GM10248 (cell line): ENCODE data around the gene SLC7A1.

Source experiments
- CTCF ChIA-PET: fragments of 300-600 bp; sonication (Branson Sonifier 250); formaldehyde crosslinking; extraction: SDS; loops from one replicate; lab custom pipeline; 2021; ENCODE audit warnings: antibody characterized with exemption; lab: Yijun Ruan, JAX
- POLR2A ChIA-PET: fragments of 350-650 bp; sonication (Branson Sonifier 250); formaldehyde crosslinking; extraction: SDS; loops from one replicate; lab custom pipeline; 2020; ENCODE audit warnings: antibody characterized with exemption; lab: Yijun Ruan, JAX
- DNase-seq: peaks from one replicate; pipeline ENCODE4 v3.0.0; 2012; ENCODE audit errors: extremely low spot score
- CTCF ChIP-seq: IDR thresholded peaks from 2 replicates; pipeline ENCODE4 v1.5.1; 2012; ENCODE audit warnings: mild to moderate bottlenecking, low read depth; ENCODE audit errors: extremely low read depth, missing control alignments, control extremely low read depth

SLC7A1 gene

GRCh38 chr13:29564818-29565217 is 30.7 kb downstream of the SLC7A1 start:
- TF ChIP-seq CTCF, result no peak
- DNase-seq, result no peak
- CTCF ChIA-PET, result interaction anchor here (1.2 to 3.8 kb wide), 3 partner anchors 11 to 17 kb away, joined by 4 to 34 read pairs (median 4); no protein-coding TSS in a partner anchor
- POLR2A ChIA-PET, result no interaction called here

GRCh38 chr13:29564373-29564772 is 31.1 kb downstream of the SLC7A1 start:
- CTCF ChIA-PET, result interaction anchor here (1.0 to 3.8 kb wide), 5 partner anchors 10 to 21 kb away, joined by 3 to 34 read pairs (median 4); no protein-coding TSS in a partner anchor
- no peak for TF ChIP-seq CTCF
- POLR2A ChIA-PET, result interaction anchor here (0.6 kb wide), 1 partner anchor 857 kb away, joined by 3 read pairs; no protein-coding TSS in a partner anchor
- no peak for DNase-seq

DNA sequence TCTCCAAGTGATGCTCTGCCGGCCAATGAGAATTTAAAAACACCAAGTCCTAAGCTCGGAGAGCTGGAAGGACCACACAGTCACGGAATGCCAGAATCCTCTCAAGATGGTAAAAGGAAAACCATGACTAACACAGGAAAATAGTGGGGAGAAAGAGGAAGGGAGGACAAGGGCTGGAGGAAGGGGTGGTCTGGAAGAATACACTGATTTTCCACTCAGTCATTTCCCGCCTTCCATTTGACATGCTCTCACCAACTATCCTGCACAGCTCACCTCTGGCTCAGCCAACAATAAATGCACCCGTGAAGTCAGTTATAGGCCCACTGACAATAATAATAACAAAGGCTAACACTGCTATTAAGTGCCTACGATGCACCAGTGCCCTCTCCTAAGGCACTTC is 31.5 kb downstream of the SLC7A1 start:
- TF ChIP-seq CTCF, result no peak
- CTCF ChIA-PET, result interaction anchor here (1.0 to 3.8 kb wide), 4 partner anchors 12 to 22 kb away, joined by 3 to 34 read pairs (median 4); no protein-coding TSS in a partner anchor
- no peak for DNase-seq
- POLR2A ChIA-PET, result interaction anchor here (0.6 kb wide), 1 partner anchor 858 kb away, joined by 3 read pairs; no protein-coding TSS in a partner anchor

DNA sequence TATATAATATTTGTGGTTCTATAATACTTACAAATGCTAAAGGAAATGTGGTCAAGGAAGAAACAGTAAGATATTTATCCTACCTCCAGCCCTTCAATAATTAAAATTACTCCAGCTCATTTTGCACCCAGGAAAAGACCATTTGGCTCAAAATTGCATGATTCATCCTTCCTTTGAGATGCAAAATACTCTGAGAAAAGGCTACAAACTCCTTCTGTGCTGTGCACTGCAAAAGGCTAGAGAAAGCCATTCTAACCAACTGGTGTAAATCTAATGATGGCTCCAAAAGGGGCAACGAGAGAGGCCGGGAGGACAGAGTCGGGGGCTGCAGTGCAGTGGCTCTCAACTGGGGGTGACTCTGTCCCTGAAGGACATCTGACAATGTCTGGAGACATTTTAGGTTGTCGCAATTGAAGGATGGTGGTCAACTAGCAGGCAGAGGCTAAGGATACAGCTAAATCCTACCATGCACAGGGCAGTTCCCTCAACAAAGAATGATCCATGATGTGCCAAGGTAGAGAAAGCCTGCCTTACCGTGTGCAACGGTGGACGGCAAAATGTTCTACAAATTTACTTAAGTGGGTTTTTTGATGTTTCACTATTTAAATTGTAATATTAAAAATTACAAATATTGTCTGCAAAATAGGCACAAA is 32.6 kb downstream of the SLC7A1 start:
- DNase-seq, result no peak
- no peak for TF ChIP-seq CTCF
- POLR2A ChIA-PET, result no interaction called here
- CTCF ChIA-PET, result interaction anchor here (1.1 to 3.8 kb wide), 2 partner anchors 12 to 13 kb away, joined by 3 to 34 read pairs; no protein-coding TSS in a partner anchor

DNA sequence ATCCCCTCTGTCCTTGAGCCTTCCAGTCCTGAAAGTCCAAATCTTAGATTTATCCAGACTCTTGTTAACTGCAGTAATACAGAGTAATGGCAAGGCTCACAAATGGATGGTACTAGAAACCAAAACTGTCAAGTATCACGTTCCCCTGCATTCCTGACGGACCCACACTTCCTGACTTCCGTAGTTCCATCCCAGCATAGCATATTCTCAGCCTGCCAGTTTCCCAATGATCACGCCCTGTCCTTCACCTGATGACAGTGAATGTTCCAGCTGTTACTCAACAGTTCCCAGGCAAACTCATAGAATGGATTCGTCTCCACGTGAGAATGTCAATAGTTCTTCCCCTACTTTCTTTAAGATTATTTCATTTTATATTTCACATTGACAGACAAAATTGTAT is 33.6 kb downstream of the SLC7A1 start:
- TF ChIP-seq CTCF, result no peak
- ChIA-PET POLR2A (no interaction called here), CTCF (interaction anchor here (3.8 kb wide), 1 partner anchor 14 kb away, joined by 34 read pairs; no protein-coding TSS in a partner anchor)
- DNase-seq, result no peak

DNA sequence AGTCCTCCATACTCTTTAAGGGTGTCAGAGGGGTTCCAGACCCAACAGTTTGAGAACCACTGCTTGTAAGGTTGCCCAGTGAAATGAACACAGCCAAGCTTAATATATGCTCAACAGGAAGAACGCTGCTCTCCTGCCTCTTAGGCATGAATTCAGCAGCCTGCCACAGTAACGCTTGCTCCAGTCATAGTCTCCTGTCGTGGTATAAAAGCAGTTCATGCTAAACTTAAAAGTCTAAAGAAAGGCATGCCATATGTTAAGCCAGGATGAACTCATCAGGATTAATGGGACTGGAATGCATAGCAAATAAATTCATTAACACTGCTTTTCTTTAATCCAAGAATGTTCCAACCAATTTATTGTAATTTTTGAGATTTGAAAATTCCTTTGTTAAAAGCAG is 38.7 kb downstream of the SLC7A1 start:
- CTCF ChIA-PET, result interaction anchor here (0.9 to 1.6 kb wide), 3 partner anchors 11 to 49 kb away, joined by 3 to 7 read pairs (median 6); no protein-coding TSS in a partner anchor
- no peak for TF ChIP-seq CTCF
- no peak for DNase-seq
- POLR2A ChIA-PET, result no interaction called here
